Measurements from ENCODE around the gene PCDH1. TPM values are rescaled to one million over a fixed set of nuclear protein-coding genes. Genes with fewer than 3 reads are reported as not detected.
A peak's percentile ranks its signal among the peaks of the same experiment; 100 is the strongest.
"Not testable (repeated sequence)": the region's sequence is repeated elsewhere in the genome, so short reads cannot be mapped to it uniquely, and the experiment has no call there.

The PCDH1 gene
- total RNA-seq: 6.2 and 43.8 TPM in 2 replicates

GRCh38 chr5:141878186-141878710, at the start of gene PCDH1:
Gene PCDH1 (minus strand): TSS chr5:141878410. CDS start chr5:141878262, 148 bp downstream.
- DNase-seq (ENCODE audit: low read depth in 2 of 2): peak; percentile 50 to 58

DNA sequence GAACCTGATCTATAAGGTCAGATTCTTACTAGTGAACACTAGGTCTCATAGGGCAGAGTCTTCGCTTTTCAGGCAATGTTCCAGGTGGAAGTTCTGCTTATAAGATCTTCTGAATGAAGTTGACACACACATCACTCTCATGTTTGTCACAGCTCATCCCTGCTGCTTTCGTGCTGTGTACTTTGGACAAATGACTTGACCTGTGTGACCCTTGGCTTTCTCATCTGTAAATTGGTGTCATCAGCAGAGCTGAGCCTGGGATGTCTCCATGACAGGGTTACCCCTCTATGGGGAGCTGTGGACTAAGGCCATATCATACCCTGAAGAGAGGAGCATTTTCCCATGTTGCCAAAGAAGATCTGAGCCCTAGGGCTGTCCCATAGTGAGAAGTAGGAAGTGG, 48.2 kb upstream of the PCDH1 start:
- no peak for DNase-seq (ENCODE audit: low read depth in 2 of 2)

- peak; percentile 92 to 95 for DNase-seq (ENCODE audit: low read depth in 2 of 2)
These were observed 45.5 kb upstream of the PCDH1 start, which contains the start of gene DELE1 for GRCh38 chr5:141923448-141924313. Gene DELE1 (plus strand): TSS chr5:141923871. CDS start chr5:141923942, 71 bp downstream.

GRCh38 chr5:141922827-141923447, 44.7 kb upstream of the PCDH1 start:
- not testable (repeated sequence) for DNase-seq (ENCODE audit: low read depth in 2 of 2)

- no peak for DNase-seq (ENCODE audit: low read depth in 2 of 2)
These were observed 42.6 kb upstream of the PCDH1 start for GRCh38 chr5:141920771-141921170.

DNA sequence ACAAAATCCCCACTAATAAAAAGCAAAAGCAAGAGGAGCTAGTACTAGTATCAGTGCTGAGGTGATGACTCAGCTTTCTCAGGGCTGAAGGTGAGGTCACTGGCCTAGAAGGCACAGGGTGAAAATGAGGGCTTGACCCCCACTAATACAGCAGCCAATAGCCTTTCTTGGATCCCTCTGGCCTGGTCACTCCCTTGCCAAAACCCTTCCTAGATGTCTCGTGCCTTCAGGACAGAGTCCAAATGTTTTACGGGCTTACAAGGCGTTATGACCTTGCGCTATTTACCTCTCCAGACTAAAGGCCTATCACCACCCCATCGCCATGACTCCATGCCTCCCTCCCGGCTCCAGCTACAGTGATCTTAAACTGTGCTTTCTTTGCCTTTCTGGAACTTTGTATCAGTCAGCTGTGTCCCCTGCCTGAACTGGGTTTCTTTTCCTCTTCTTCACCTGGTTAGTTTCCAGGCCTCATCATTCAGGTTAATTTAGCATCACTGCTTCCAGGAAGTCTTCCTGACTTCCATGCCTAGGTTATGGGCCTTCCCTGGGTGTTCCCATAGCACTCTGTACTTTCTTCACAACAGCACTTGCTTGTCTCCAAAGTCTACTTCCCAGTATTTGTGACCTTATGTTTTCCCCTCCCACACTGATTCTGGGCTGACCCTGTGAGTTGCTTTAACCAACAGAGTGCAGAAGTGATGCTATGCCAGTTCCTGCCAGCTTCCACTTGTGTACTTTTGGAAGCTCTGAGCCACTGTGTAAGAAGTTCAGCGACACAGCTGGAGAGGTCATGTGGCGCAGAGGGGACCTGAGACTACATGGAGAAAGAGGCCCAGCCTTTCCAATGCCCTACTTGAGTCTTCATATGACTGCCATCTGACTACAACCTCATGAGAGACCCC, 41.3 kb upstream of the PCDH1 start:
- no peak for DNase-seq (ENCODE audit: low read depth in 2 of 2)

- no peak for DNase-seq (ENCODE audit: low read depth in 2 of 2)
These were observed 39.5 kb upstream of the PCDH1 start for GRCh38 chr5:141917760-141918159.

DNA sequence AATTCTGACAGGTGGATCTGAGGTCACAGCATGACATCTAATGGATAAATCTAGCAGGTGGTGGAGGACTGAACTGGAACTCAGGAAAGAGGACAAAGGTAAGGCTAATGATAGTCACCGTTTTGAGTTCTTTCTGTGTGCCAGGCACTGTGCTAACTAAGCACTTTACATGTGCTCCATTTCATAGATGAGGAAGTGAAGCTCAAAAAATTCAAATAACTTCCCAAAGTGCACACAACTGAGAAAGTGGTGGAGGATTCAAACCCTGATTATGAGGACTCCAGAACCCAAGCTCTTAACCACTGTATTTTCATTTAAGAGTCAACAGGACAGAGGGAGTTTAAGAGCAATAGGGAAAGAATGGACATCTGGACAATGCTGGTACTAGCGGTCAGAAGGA, 38.3 kb upstream of the PCDH1 start:
- no peak for DNase-seq (ENCODE audit: low read depth in 2 of 2)

DNA sequence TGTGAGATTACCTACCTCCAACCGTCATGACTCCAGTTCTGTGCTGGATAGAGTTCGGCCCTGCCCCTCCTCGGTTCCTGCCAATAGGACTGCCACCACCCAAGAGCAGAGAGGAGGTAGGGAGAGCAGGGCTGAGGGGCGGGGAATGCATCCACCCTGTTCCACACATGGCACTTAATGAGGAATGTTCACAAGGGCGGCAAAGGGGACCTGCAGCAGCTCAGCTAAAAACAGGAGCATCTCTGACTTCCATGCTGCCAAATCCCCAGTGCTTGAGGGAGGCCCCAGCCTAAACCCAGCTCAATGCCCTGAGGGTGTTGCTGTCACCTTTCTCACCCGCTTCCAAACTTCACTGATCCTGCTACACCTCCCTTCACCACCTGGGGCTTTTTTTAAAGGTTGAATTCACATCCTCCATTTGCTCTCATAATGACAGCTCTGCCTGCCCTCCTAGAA, 37.7 kb upstream of the PCDH1 start:
- no peak for DNase-seq (ENCODE audit: low read depth in 2 of 2)

DNA sequence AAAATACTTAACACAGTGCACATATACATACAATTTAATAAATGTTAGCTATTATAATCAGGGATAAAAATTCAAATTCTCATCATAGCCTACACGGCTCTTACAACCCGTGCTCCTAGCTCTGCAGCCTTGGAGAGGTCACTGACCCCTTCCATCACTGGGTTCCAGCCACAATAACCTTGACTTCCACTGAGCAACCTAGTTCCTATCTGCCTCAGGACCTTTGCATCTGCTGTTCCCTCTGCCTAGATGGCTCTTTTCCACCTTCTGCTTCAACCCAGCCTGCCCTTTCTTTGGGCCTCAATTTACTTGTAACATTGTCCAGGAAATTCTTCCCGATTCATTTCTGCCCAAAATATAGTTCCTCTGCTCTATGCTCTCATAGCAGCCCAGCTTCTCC, 36.6 kb upstream of the PCDH1 start:
- DNase-seq (ENCODE audit: low read depth in 2 of 2): no peak

- DNase-seq (ENCODE audit: low read depth in 2 of 2): peak in 1 of 2 donors; percentile 8
These were observed 36.1 kb upstream of the PCDH1 start for GRCh38 chr5:141914199-141914743.

GRCh38 chr5:141913560-141914198, 35.5 kb upstream of the PCDH1 start:
- DNase-seq (ENCODE audit: low read depth in 2 of 2): no peak

GRCh38 chr5:141910271-141910673, 32.1 kb upstream of the PCDH1 start:
- DNase-seq (ENCODE audit: low read depth in 2 of 2): peak in 1 of 2 donors; percentile 49

DNA sequence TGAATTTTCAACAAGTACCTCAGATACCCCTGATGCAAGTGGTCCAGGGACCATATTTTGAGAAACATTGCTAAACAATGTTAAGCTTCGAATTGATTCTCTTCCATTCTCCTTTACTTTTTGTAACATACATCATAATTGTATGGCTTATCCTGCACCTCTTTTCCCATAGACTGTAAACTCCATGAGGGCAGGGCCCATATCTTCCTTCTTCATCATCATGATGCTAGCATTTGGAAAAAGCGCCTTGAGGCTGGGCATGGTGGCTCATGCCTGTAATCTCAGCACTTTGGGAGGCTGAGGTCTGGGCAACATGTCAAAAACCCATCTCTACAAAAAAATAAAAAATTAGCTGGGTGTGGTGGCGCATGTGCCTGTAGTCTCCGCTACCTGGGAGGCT, 31.0 kb upstream of the PCDH1 start:
- DNase-seq (ENCODE audit: low read depth in 2 of 2): no peak

DNA sequence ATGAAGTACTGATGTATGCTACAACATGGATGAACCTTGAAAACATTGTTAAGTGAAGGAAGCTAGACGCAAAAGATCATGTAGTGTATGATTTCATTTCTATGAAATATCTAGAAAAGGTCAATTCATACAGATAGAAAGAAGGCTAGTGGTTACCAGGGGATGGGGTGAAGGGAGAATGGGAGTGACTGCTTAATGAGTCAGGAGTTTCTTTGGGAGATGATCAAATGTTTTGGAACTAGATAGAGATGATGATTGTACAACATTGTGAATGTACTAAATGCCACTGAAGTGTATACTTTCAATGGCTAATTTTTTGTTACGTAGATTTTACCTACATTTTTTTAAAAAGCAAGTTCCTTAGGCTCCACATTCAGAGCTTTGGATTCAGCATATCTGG, 30.6 kb upstream of the PCDH1 start:
- DNase-seq (ENCODE audit: low read depth in 2 of 2): no peak

- DNase-seq (ENCODE audit: low read depth in 2 of 2): no peak
These were observed 28.8 kb upstream of the PCDH1 start for GRCh38 chr5:141906972-141907371.

DNA sequence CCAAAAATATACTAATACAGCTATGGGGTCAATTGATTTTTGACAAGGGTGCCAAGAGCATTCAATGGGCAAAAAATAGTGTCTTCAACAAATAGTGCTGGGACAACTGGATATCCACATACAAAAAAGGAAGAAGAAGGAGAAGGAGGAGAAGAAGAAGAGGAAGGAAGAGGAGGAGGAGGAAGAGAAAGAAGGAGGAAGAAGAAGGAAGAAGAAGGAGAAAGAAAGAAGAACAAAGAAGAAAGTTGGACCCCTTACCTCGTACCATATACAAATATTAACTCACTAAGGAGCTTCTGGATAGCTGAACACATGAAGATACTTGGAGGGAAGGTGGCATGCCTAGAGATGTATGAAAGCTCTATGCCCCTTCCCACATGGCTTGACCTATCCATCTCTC, 28.3 kb upstream of the PCDH1 start:
- DNase-seq (ENCODE audit: low read depth in 2 of 2): no peak

GRCh38 chr5:141904551-141904950, 26.3 kb upstream of the PCDH1 start:
- DNase-seq (ENCODE audit: low read depth in 2 of 2): no peak

DNA sequence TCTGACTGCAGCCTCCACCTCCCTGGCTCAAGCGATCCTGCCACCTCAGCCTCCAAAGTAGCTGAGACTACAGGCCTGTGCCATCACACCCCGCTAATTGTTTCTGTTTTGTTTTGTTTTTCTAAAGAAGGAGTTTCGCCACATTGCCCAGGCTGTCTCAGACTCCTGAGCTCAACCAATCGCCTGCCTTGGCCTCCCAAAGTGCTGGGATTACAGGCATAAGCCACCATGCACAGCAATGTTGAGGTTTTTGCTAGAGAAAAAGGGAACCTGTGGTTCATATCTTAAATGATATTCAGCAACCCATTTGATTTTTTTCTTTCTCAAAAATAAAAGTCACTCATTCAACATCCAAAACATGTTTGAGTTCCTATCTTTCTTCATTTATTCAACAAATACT, 25.1 kb upstream of the PCDH1 start:
- DNase-seq (ENCODE audit: low read depth in 2 of 2): no peak

DNA sequence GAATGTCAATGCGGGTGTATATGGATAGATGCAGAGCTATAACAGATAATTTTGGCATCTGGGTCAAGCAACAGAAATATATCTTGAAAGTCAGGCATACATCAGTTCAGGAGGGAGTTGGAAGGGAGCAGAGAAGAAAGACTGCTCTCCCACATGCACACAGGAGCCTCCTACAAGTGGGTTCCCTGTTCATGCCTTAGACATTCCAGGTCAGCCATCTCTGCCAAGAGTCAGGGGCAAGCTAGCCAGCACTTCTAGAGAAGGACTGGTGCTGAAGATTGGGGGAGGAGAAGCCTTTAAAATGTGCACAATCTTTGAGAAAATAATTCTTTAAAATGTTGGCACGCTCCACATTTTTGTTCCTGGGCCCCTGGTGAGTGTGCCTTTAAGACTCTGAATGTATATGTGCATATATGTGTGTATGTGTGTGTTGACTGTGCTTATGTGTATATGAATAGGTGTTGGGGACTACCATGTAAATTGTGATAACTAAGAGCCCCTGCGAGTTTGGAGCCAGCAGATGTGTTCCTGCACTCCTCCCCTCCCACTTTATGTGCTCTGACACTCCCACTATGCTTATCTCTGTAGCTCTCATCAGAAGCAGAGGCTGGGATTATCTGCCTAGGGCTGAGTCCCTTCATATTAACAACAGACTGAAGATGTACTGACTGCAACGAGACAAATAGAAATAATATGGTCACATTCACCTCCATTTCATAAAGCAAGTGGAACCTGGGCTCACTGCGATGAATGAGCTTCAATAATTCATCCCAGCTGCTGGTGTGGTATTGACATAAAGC, 24.0 kb upstream of the PCDH1 start:
- DNase-seq (ENCODE audit: low read depth in 2 of 2): no peak

All from lung microvascular endothelial cell (primary cell).